H1 (cell line): Measurements from ENCODE around the gene ZNF629. TPM values are rescaled to one million over a fixed set of nuclear protein-coding genes. Genes with fewer than 3 reads are reported as not detected.

Experiments
- ATF2 ChIP-seq: IDR thresholded peaks from 2 replicates; pipeline ENCODE4 v1.6.1; 2012; ENCODE audit warnings: low read length, inconsistent platforms
- CHD7 ChIP-seq: fragments of 300-600 bp; sonication (generic); IDR thresholded peaks from 2 replicates; pipeline ENCODE4 v1.7.1; 2012; ENCODE audit warnings: low read length, moderate library complexity, mild to moderate bottlenecking, inconsistent platforms; ENCODE audit not compliant: insufficient replicate concordance
- HDAC6 ChIP-seq: IDR thresholded peaks from one replicate; pipeline ENCODE4 v1.7.1; 2012; ENCODE audit warnings: low read depth, mild to moderate bottlenecking, inconsistent platforms, low read length, moderate library complexity
- KDM5A ChIP-seq: fragments of 200-600 bp; IDR thresholded peaks from 2 replicates; pipeline ENCODE4 v1.7.1; 2012; ENCODE audit warnings: mild to moderate bottlenecking, low read length, inconsistent platforms, mixed read lengths
- POU5F1 ChIP-seq: IDR thresholded peaks from 2 replicates; pipeline ENCODE4 v1.6.1; 2011; ENCODE audit warnings: low read depth, mild to moderate bottlenecking, low read length, moderate library complexity
- RBBP5 ChIP-seq: IDR thresholded peaks from 2 replicates; pipeline ENCODE4 v1.7.1; 2012; ENCODE audit warnings: low read depth, mild to moderate bottlenecking, inconsistent platforms, low read length, moderate library complexity, borderline replicate concordance
- SUZ12 ChIP-seq: fragments of 200-600 bp; sonication (generic); IDR thresholded peaks from 2 replicates; pipeline ENCODE4 v1.6.1; 2012; ENCODE audit warnings: mild to moderate bottlenecking, inconsistent platforms, low read length, moderate library complexity, mixed read lengths
- TCF12 ChIP-seq: IDR thresholded peaks from 2 replicates; pipeline ENCODE4 v1.6.1; 2011; ENCODE audit warnings: low read depth, mild to moderate bottlenecking, low read length
- polyA plus RNA-seq, 7 experiments: library from polyadenylated mRNA; depleted of rRNA in 3 of 7; stranded (reverse) in 5 of 7; unstranded in 2 of 7; fragments of >200 nt in 5 of 7; fragments of 200-250 nt in 2 of 7; gene quantifications; 1 replicate in 5 of 7; 2 replicates in 1 of 7; 4 replicates in 1 of 7; pipeline versions ENCODE4 v1.2.1 to v1.2.3, GENCODE V29; 2011 to 2013; ENCODE audit warnings: missing spikeins in 2 of 7, mixed read lengths in 2 of 7
- total RNA-seq: library from RNA; stranded (reverse); fragmentation: NEBNext Ultra II Directional; extraction: Animal tissue kit (Norgen Biotek cat#: 25700); gene quantifications from 2 replicates; pipeline ENCODE4 v1.2.1, GENCODE V29; 2021

The ZNF629 gene
- total and polyA plus RNA-seq, 2 of the 8 experiments (the other 6 are each of a cell fraction or from before 2014, with no cell fraction given), result 11.0 to 19.5 TPM

GRCh38 chr16:30813821-30814189 lies 26.8 kb upstream of the ZNF629 start (continued):
- TF ChIP-seq CHD7 (no peak), SUZ12 (no peak), HDAC6 (no peak), TCF12 (no peak), KDM5A (no peak), POU5F1 (no peak), ATF2 (no peak), RBBP5 (no peak)
